CD4-positive, alpha-beta T cell treated with Interleukin-17A for 1 hour (primary cell): ENCODE data around the gene TIMM44.
"Not testable (repeated sequence)": the region's sequence is repeated elsewhere in the genome, so short reads cannot be mapped to it uniquely, and the experiment has no call there.

Source experiments
- DNase-seq: peaks from one replicate; pipeline ENCODE4 v3.0.0-alpha.2; 2020

TIMM44 gene

DNA sequence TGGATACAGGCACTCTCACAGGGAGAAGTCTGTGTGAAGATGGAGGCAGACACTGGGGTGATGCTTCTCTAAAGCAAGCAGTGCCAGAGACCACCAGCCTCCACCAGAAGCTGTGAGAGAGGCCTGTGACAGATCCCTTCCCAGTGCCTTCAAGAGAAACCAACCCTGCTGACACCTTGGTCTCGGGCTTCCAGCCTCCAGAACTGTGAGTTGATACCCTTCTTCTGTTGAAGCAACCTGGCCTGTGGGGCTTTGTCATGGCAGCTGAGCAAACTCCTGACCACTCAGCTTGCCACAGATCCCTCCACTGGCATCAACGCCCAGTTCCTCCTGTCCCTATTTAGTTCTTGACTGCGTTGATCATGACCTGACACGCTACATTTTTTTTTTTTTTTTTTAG lies 33.0 kb upstream of the TIMM44 start:
- DNase-seq = no peak

- DNase-seq = no peak
Observed at GRCh38 chr19:7975037-7975436, 31.6 kb upstream of the TIMM44 start.

DNA sequence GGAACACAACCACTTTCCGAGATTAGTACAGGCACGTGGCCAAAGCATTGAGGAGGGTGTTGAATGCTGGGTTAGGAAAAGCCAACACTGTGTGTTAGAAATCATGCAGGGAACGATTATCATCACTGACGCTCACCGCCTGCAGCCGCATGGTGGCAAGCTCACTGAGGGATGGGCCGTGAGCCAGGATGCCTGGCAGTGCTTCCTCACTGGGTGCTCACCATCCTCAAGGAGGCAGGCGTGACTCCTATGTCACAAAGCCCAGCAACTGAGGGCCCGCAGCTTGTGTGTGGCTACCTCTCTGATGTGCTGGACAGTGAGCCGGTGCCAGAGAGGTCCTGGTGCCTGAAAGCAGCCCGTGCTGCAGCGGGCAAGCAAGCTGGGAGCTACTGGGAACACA lies 30.4 kb upstream of the TIMM44 start:
- DNase-seq = no peak

DNA sequence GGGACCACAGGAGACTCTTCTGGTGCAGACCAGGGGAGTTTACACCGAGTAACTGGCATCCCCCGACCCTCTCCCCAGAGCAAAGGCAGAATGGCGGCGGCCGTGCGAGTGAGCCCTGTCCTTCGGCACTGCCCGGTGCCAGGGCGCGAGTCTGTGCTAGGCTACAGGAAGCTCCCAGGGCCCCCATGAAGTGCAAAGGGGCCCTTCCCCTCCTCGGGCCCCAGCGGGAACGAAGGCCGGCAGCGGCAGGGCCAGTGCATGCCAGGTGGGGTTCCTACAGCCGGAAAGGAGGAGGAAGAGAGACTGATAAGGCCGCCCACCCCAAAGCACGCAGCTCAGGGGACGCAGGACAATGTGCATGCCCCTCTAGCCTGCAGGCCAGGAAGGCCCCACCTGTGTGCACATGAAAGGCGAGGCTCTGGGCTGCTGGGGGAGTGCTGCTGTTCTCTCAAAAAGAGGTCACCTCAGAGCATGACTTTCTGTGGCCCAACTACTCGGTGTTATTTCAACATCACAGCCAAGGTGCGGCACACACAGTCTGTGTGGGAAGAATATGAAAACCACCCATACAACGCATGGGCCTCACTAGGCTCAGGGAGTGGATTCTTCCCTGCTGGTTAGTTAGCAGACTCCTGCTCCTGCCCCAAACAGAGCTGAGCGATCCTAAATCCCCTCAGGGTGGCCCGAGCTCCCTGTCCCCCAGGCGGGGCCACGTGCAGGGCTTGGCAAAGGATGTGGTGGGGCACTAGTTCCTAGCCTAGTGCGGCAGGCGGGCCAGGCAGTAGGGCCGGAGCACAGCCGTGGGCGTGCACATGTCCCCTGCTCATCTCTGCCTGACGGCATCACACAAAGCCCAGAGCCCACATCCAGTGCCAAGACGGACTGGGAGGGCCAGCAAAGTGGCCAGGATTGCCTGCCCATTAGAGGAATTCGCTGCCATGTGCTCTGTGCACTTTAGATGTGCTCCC lies 28.4 kb upstream of the TIMM44 start:
- DNase-seq = no peak

DNA sequence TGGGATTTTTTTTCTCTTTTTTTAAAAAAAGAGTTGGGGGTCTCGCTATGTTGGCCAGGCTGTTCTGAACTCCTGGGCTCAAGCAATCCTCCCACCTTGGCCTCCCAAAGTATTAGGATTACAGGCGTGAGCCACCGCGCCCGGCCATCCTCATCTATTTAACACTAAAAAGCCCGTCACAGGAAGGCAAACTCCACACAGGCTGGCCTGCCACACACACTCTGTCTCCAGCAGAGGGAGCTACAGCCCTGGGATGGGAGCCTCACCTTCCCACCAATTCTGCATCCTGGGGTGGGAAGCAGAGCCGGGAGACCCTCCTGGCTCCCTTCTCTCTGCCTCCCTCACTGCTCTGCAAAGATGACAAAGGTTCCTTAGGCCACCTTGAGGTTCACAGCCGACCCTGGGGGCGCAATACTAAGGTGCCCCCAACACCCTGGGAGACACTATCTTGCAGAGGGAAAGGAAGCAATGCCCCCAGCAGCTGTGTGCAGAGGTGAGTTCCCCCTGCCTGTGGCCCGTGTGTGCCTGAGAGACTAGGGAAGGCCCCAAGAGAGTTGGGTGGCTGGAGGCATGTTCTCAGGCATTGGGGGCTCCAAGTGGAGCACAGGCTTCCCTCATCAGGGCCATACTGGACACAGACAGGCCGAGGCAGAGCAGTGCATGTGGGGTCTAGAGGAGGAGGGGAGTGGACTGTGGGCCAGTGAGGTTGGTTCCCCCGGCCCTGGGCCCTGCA lies 27.4 kb upstream of the TIMM44 start:
- peak; percentile 23 for DNase-seq

GRCh38 chr19:7969555-7969939 lies 26.1 kb upstream of the TIMM44 start:
- no peak for DNase-seq

- no peak for DNase-seq
Observed at GRCh38 chr19:7968796-7969554, 25.5 kb upstream of the TIMM44 start.

GRCh38 chr19:7968008-7968795 lies 24.7 kb upstream of the TIMM44 start:
- DNase-seq = no peak

- no peak for DNase-seq
Observed at GRCh38 chr19:7965921-7966665, 22.6 kb upstream of the TIMM44 start.

GRCh38 chr19:7965259-7965841 lies 21.9 kb upstream of the TIMM44 start:
- DNase-seq = no peak

GRCh38 chr19:7963566-7963965 lies 20.1 kb upstream of the TIMM44 start:
- no peak for DNase-seq

- no peak for DNase-seq
Observed at GRCh38 chr19:7962644-7963268, 19.3 kb upstream of the TIMM44 start.

DNA sequence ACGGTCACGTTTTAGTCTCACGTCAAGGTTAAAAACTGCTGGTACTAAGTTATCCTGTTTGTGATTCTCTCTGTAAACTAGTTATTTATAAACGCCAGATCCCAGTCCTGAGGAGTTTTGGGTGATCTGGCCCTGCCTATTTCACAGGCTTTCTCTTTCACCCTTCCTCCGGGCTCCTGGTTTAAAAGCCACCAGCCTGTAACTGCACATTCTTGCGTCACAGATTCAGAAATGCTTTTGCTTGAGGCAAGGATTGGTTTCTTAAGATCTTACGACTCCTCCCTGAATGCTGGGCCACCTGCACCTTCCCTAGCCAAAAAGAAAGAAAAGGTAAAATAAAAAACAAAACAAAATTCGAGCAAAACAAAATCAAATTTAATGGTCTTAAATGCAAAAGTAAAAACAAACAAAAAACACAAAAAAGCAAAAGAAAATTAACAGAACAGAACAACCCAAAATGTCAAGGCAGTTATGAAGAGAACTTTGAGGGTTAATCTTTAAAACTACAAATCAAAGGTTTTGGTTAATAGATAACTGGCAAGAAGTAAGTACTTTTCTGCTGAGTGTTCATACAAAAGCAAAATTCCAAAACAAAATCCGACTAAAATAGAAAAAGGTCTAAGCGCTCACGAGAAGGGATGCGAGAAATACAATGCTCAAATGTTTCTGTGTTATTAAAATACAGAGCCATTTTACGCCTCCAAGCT lies 18.6 kb upstream of the TIMM44 start:
- DNase-seq = no peak

DNA sequence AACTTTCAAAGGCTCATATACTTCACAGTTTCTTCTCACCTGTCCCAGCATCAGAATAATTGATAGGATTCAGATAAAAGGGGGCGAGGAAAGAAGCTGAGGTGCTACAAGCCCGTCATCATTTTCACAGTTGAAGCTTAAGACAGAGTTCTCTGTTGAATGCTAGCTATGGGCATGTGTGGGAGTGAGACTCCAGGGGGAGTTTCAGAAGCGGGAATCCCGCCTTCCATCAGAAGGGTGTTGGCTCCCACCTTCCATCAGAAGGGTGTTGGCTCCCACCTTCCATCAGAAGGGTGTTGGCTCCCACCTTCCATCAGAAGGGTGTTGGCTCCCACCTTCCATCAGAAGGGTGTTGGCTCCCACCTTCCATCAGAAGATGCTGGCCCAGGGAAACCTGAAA lies 17.6 kb upstream of the TIMM44 start:
- DNase-seq = not testable (repeated sequence)

- no peak for DNase-seq
Observed at GRCh38 chr19:7959211-7959610, 15.7 kb upstream of the TIMM44 start.

DNA sequence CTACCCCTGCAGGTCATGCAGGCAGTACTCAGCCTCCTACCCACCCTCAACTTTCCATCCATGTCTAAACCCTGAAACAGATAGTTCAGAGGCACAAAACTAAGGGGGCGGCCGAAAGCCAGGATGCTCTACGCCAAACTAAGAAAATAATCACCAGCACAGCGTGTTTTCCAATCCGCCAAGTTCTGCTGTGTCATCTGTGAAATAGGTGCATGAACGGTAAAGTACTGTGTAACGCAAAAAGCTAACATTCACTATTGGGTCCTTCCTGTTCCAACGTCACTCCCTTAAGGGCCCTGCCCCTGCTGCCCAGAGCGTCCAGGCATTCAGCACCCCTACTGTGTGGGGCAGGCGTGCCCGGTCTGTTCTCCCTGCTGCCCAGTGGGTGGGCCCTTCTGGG lies 12.2 kb upstream of the TIMM44 start:
- DNase-seq = no peak

- DNase-seq = no peak
Observed at GRCh38 chr19:7953576-7953975, 10.1 kb upstream of the TIMM44 start.

- no peak for DNase-seq
Observed at GRCh38 chr19:7953060-7953459, 9.6 kb upstream of the TIMM44 start.

GRCh38 chr19:7947939-7948338 lies 4.5 kb upstream of the TIMM44 start:
- no peak for DNase-seq

DNA sequence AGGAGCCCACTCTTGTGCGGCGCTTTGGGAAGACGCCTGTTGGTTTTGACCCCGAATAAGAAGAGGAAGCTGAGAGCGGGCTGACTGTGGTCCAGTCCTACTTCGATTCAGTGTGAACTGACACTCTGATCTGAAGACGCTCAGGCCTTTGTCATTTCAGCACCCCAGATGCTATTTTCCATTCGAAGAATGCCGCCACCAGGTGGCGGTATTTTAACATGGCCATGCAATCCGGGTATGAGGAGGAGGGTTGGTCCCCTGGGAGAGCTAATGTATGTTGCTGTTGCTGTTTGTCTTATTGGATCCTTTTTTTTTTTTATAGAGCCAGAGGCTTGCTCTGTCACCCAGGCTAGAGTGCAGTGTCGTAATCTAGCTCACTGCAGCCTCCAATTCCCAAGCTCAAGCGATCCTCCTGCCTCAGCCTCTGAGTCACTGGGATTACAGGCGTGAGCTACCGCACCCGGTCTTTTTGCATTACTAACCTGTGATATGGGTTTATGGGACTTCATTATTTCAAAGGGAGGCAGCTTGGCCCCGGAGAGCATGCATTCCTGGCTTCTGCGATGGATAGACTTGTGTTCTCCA lies 803 bp upstream of the TIMM44 start:
- peak; percentile 89 for DNase-seq
